ENCODE measurements around the gene STK38. TPM values are rescaled to one million over a fixed set of nuclear protein-coding genes. Genes with fewer than 3 reads are reported as not detected.

Gene STK38
- total and polyA plus RNA-seq, 2 of the 8 experiments (the other 6 are each of a cell fraction or from before 2014, with no cell fraction given), result 8.1 to 19.8 TPM

GRCh38 chr6:36463676-36464075, 83.6 kb downstream of the STK38 start:
- H4K5ac ChIP-seq (ENCODE audit: insufficient read length, low read depth, low read length), result no peak overlapping the region
- TF ChIP-seq SP1 (IDR thresholded peaks at IDR 0.05; ENCODE audit: low read depth, low read length), result no peak
- TF ChIP-seq POLR2AphosphoS5 (IDR thresholded peaks at IDR 0.05; ENCODE audit: low read depth, low read length), result no peak
- TF ChIP-seq RAD21 (IDR thresholded peaks at IDR 0.05 in 1 of 2, conservative IDR thresholded peaks at IDR 0.05 in 1 of 2; ENCODE audit: low read depth in 2 of 2, low read length in 2 of 2), result no peak
- TF ChIP-seq SIX5 (IDR thresholded peaks at IDR 0.05; ENCODE audit: low read depth, low read length), result no peak
- no peak for TF ChIP-seq SP4 (IDR thresholded peaks at IDR 0.05; ENCODE audit: low read length)
- no peak for TF ChIP-seq BCL11A (IDR thresholded peaks at IDR 0.05; ENCODE audit: low read depth in 2 of 2, low read length in 2 of 2)
- TF ChIP-seq NANOG (IDR thresholded peaks at IDR 0.05; ENCODE audit: insufficient read depth, low read depth, low read length, poor library complexity, severe bottlenecking), result no peak
- no peak for TF ChIP-seq CBX8 (IDR thresholded peaks at IDR 0.05; ENCODE audit: borderline replicate concordance, low read depth, low read length)
- no peak for TF ChIP-seq NRF1 (IDR thresholded peaks at IDR 0.05; ENCODE audit: low read depth, low read length)
- no peak for TF ChIP-seq GTF2F1 (IDR thresholded peaks at IDR 0.05; ENCODE audit: borderline replicate concordance, low read depth, low read length)
- no peak for TF ChIP-seq EGR1 (IDR thresholded peaks at IDR 0.05; ENCODE audit: borderline replicate concordance, low read depth, low read length)
- no peak overlapping the region for H2BK120ac ChIP-seq (replicated peaks; ENCODE audit: low read depth, low read length)
- H3K56ac ChIP-seq (replicated peaks; ENCODE audit: insufficient read length, low read depth, low read length), result no peak overlapping the region
- H3K27ac ChIP-seq (ENCODE audit: low read depth, low read length), result no peak overlapping the region
- POLR2A ChIA-PET (ENCODE audit: partially characterized antibody), result no interaction called here
- no peak overlapping the region for H2AK5ac ChIP-seq (ENCODE audit: low read depth, low read length)
- CTCF ChIA-PET (ENCODE audit: partially characterized antibody), result no interaction called here
- no peak overlapping the region for H3K4ac ChIP-seq (replicated peaks; ENCODE audit: insufficient read length, low read depth, low read length)
- no peaks in the 10 kb centered on the region for H3K9me3 ChIP-seq (ENCODE audit: insufficient read depth in 2 of 2, low read depth in 1 of 2, low read length in 1 of 2)
- H3K79me2 ChIP-seq (ENCODE audit: control insufficient read depth in 1 of 2, insufficient read depth in 2 of 2, low read length in 2 of 2), result peaks cover 0 to 69% of the 10 kb centered on the region in 2 experiments; a peak in 3 of 4 replicates
- no peaks in the 10 kb centered on the region for H4K20me1 ChIP-seq (replicated peaks in 1 of 2; ENCODE audit: control insufficient read depth in 1 of 2, insufficient read depth in 2 of 2, low read length in 2 of 2)
- H2BK12ac ChIP-seq (ENCODE audit: low read depth, low read length), result no peak overlapping the region
- no peak overlapping the region for H2BK15ac ChIP-seq (ENCODE audit: low read length)
- H2BK5ac ChIP-seq (ENCODE audit: low read depth, low read length), result no peak overlapping the region
- no peaks in the 10 kb centered on the region for H3K79me1 ChIP-seq (ENCODE audit: low read depth, low read length)
- H2BK20ac ChIP-seq (ENCODE audit: low read length), result no peak overlapping the region
- H4K8ac ChIP-seq (ENCODE audit: extremely low read depth, insufficient read depth, low read length), result no peak overlapping the region
- H3K23ac ChIP-seq (ENCODE audit: insufficient read length), result no peak overlapping the region
- no peak overlapping the region for H3K9ac ChIP-seq (replicated peaks in 1 of 4; ENCODE audit: extremely low read depth in 1 of 4, low read depth in 3 of 4, low read length in 3 of 4)
- H3K23me2 ChIP-seq (ENCODE audit: low read depth, low read length), result no peaks in the 10 kb centered on the region
- DNase-seq (ENCODE audit: low read depth in 1 of 2, low spot score in 2 of 2) (no peak), FAIRE-seq (no peak)
- no peaks in the 10 kb centered on the region for H3K36me3 ChIP-seq (ENCODE audit: control insufficient read depth in 2 of 4, insufficient read depth in 4 of 4, low read length in 3 of 4)
- peaks cover 0 to 5% (median 0%) of the 10 kb centered on the region in 4 experiments; a peak in 1 of 7 replicates for H3K4me1 ChIP-seq (replicated peaks in 1 of 4; ENCODE audit: control insufficient read depth in 3 of 4, insufficient read depth in 4 of 4, low read length in 3 of 4)
- no peak overlapping the region for H3K14ac ChIP-seq (ENCODE audit: insufficient read length)
- no peak overlapping the region for H4K91ac ChIP-seq (replicated peaks; ENCODE audit: insufficient read length, low read length)
- 86% methylated on average over 1 of the region's 1 CpG; no CpG with 5 or more reads in 1 of the 2 experiments for WGBS, 2 experiments (ENCODE audit: extremely low coverage in 1 of 2, insufficient coverage in 1 of 2, insufficient read length in 1 of 2, insufficient replicate concordance in 2 of 2, low coverage in 1 of 2, low lambda C conversion rate in 2 of 2, missing lambda C conversion rate in 1 of 2)
- no peak overlapping the region for H3K4me3 ChIP-seq (ENCODE audit: extremely low read depth in 1 of 4, insufficient read depth in 2 of 4, low read depth in 3 of 4, low read length in 4 of 4)
- no peak overlapping the region for H2AFZ ChIP-seq (ENCODE audit: low read length)
- H3K18ac ChIP-seq (ENCODE audit: extremely low read depth, low read length), result no peak overlapping the region
- H3K4me2 ChIP-seq (ENCODE audit: insufficient read depth in 1 of 2, low read depth in 2 of 2, low read length in 2 of 2), result no peak overlapping the region
- H3K27me3 ChIP-seq (replicated peaks in 1 of 4; ENCODE audit: control insufficient read depth in 3 of 4, extremely low read depth in 1 of 4, insufficient read depth in 3 of 4, low read length in 3 of 4), result no peaks in the 10 kb centered on the region

Measured in H1 (cell line).